ENCODE measurements around the gene RSPO4. TPM values are rescaled to one million over a fixed set of nuclear protein-coding genes. Genes with fewer than 3 reads are reported as not detected.
"Not testable (repeated sequence)": the region's sequence is repeated elsewhere in the genome, so short reads cannot be mapped to it uniquely, and the experiment has no call there.

Gene RSPO4
- total RNA-seq, 1 donor from 2014 or later: 0.34 TPM

DNA sequence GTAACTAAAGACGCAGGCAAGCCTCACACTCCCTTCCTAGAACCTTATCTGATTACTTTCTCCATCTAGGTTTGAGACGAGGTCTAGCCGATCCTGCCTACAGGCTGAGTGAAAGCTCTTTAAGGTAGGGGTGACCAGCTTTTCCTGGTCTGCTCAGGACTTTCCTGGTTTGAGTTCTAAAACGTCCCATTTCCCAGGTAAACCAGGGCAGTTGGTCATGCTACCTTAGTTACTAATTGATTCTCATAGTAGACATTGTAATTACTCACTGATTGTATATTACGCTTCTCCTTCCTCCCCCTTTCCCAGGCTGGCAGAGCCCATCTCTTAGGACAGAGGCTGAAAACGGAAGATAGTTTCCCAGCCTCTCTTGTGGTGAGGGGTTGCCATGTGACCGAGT is 27.9 kb upstream of the RSPO4 start:
- Histone ChIP-seq H3K9ac (ENCODE audit: low read length) (no peak overlapping the region), H3K4me3 (ENCODE audit: insufficient read depth, low read depth, low read length) (no peak overlapping the region), H4K20me1 (ENCODE audit: insufficient read depth, low read length) (no peaks in the 10 kb centered on the region), H3K4me2 (ENCODE audit: low read length) (no peak overlapping the region), H3K27ac (ENCODE audit: low read depth, low read length) (no peak overlapping the region), H3K27me3 (ENCODE audit: insufficient read depth, low read length) (no peaks in the 10 kb centered on the region), H2AFZ (ENCODE audit: low read depth, low read length) (no peak overlapping the region), H3K36me3 (ENCODE audit: insufficient read depth, low read length) (no peaks in the 10 kb centered on the region), H3K79me2 (ENCODE audit: insufficient read depth, low read length) (no peaks in the 10 kb centered on the region), H3K9me3 (ENCODE audit: insufficient read depth, low read depth, low read length) (no peaks in the 10 kb centered on the region), H3K4me1 (ENCODE audit: insufficient read depth, low read length) (no peaks in the 10 kb centered on the region)
- peaks cover 2% of the 10 kb centered on the region for H3K9me3 Mint-ChIP-seq (ENCODE audit: unreplicated experiment)
- FAIRE-seq: no peak
- no peaks in the 10 kb centered on the region for H3K36me3 Mint-ChIP-seq (ENCODE audit: low read depth, unreplicated experiment)
- H3K4me3 Mint-ChIP-seq (ENCODE audit: unreplicated experiment): no peak overlapping the region
- H3K27ac Mint-ChIP-seq (ENCODE audit: unreplicated experiment): no peak overlapping the region
- H3K4me1 Mint-ChIP-seq (ENCODE audit: low read depth, unreplicated experiment): peaks cover 4% of the 10 kb centered on the region
- peaks cover 12% of the 10 kb centered on the region for H3K27me3 Mint-ChIP-seq (ENCODE audit: low read depth, unreplicated experiment)
- no peak for DNase-seq (ENCODE audit: low read depth)
- TF ChIP-seq, protein P1, sequence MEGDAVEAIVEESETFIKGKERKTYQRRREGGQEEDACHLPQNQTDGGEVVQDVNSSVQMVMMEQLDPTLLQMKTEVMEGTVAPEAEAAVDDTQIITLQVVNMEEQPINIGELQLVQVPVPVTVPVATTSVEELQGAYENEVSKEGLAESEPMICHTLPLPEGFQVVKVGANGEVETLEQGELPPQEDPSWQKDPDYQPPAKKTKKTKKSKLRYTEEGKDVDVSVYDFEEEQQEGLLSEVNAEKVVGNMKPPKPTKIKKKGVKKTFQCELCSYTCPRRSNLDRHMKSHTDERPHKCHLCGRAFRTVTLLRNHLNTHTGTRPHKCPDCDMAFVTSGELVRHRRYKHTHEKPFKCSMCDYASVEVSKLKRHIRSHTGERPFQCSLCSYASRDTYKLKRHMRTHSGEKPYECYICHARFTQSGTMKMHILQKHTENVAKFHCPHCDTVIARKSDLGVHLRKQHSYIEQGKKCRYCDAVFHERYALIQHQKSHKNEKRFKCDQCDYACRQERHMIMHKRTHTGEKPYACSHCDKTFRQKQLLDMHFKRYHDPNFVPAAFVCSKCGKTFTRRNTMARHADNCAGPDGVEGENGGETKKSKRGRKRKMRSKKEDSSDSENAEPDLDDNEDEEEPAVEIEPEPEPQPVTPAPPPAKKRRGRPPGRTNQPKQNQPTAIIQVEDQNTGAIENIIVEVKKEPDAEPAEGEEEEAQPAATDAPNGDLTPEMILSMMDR (IDR thresholded peaks at IDR 0.05; ENCODE audit: insufficient read depth, low read depth, low read length): no peak
- no peak for TF ChIP-seq EZH2 (IDR thresholded peaks at IDR 0.05; ENCODE audit: insufficient read depth, low read length)

DNA sequence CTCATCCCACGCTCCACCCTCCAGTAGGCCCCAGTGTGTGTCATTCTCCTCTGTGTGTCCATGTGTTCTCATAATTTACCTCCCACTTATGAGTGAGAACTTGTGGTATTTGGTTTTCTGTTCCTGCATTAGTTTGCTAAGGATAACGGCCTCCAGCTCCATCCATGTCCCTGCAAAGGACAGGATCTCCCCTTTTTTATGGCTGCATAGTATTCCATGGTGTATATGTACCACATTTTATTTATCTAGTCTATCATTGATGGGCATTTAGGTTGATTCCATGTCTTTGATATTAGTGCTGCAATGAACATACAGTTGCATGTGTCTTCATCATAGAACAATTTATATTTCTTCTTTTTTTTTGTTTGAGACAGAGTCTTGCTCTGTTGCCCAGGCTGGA is 24.1 kb upstream of the RSPO4 start:
- H3K36me3 Mint-ChIP-seq (ENCODE audit: low read depth, unreplicated experiment); FAIRE-seq: not testable (repeated sequence)

DNA sequence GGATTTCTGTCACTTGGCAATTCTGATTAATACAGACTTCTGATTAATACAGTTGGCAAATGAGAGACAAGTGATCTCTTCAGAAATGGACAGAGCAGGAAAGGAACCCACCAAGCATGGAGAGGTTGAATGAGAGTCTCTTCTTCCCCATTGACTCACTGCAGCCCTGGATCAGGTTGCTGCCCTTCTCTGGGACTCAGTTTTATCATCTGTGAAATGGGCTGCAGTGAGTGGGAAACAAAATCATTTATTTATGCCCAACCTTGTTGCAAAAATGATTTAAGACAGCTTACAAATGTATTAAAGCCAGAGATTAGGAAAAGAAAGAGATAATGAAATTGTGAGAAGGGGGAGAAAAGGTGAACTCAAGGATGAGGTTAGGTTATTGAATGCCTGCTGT is 20.8 kb upstream of the RSPO4 start:
- Mint-ChIP-seq H3K36me3 (ENCODE audit: low read depth, unreplicated experiment) (no peaks in the 10 kb centered on the region), H3K9me3 (ENCODE audit: unreplicated experiment) (peaks cover 6% of the 10 kb centered on the region), H3K4me3 (ENCODE audit: unreplicated experiment) (no peak overlapping the region), H3K27me3 (ENCODE audit: low read depth, unreplicated experiment) (peaks cover 4% of the 10 kb centered on the region), H3K4me1 (ENCODE audit: low read depth, unreplicated experiment) (no peaks in the 10 kb centered on the region), H3K27ac (ENCODE audit: unreplicated experiment) (no peak overlapping the region)
- H3K9ac ChIP-seq (ENCODE audit: low read length): no peak overlapping the region
- no peak overlapping the region for H3K4me3 ChIP-seq (ENCODE audit: insufficient read depth, low read depth, low read length)
- H3K27me3 ChIP-seq (ENCODE audit: insufficient read depth, low read length): no peaks in the 10 kb centered on the region
- TF ChIP-seq, protein P1 (IDR thresholded peaks at IDR 0.05; ENCODE audit: insufficient read depth, low read depth, low read length): no peak
- no peak for TF ChIP-seq EZH2 (IDR thresholded peaks at IDR 0.05; ENCODE audit: insufficient read depth, low read length)
- H4K20me1 ChIP-seq (ENCODE audit: insufficient read depth, low read length): no peaks in the 10 kb centered on the region
- FAIRE-seq (no peak), DNase-seq (ENCODE audit: low read depth) (no peak)
- no peak overlapping the region for H3K4me2 ChIP-seq (ENCODE audit: low read length)
- H3K27ac ChIP-seq (ENCODE audit: low read depth, low read length): no peak overlapping the region
- H3K36me3 ChIP-seq (ENCODE audit: insufficient read depth, low read length): no peaks in the 10 kb centered on the region
- H3K79me2 ChIP-seq (ENCODE audit: insufficient read depth, low read length): no peaks in the 10 kb centered on the region
- H2AFZ ChIP-seq (ENCODE audit: low read depth, low read length): no peak overlapping the region
- H3K9me3 ChIP-seq (ENCODE audit: insufficient read depth, low read depth, low read length): no peaks in the 10 kb centered on the region
- H3K4me1 ChIP-seq (ENCODE audit: insufficient read depth, low read length): no peaks in the 10 kb centered on the region

More for the DNA sequence above, 24.1 kb upstream of the RSPO4 start:
- not testable (repeated sequence) for H3K4me2 ChIP-seq (ENCODE audit: low read length); H2AFZ ChIP-seq (ENCODE audit: low read depth, low read length); H3K9ac ChIP-seq (ENCODE audit: low read length); DNase-seq (ENCODE audit: low read depth); H3K4me3 Mint-ChIP-seq (ENCODE audit: unreplicated experiment); H3K4me3 ChIP-seq (ENCODE audit: insufficient read depth, low read depth, low read length); H3K27me3 Mint-ChIP-seq (ENCODE audit: low read depth, unreplicated experiment); H3K27me3 ChIP-seq (ENCODE audit: insufficient read depth, low read length); H3K27ac ChIP-seq (ENCODE audit: low read depth, low read length); H4K20me1 ChIP-seq (ENCODE audit: insufficient read depth, low read length); H3K4me1 Mint-ChIP-seq (ENCODE audit: low read depth, unreplicated experiment); H3K27ac Mint-ChIP-seq (ENCODE audit: unreplicated experiment); H3K79me2 ChIP-seq (ENCODE audit: insufficient read depth, low read length); H3K36me3 ChIP-seq (ENCODE audit: insufficient read depth, low read length); H3K9me3 Mint-ChIP-seq (ENCODE audit: unreplicated experiment); H3K4me1 ChIP-seq (ENCODE audit: insufficient read depth, low read length); H3K9me3 ChIP-seq (ENCODE audit: insufficient read depth, low read depth, low read length)
